GM12874 (cell line): ENCODE measurements around the gene MACROD2.

Experiments used
- TF ChIP-seq, protein P1 (sequence below): IDR thresholded peaks from 2 replicates; pipeline ENCODE4 v1.5.1; 2011; ENCODE audit warnings: low read depth, mild to moderate bottlenecking, control low read depth, low read length, moderate library complexity; ENCODE audit not compliant: insufficient read depth

Gene MACROD2

GRCh38 chr20:14959506-14960475 lies 964.5 kb downstream of the MACROD2 start:
- TF ChIP-seq, protein P1, sequence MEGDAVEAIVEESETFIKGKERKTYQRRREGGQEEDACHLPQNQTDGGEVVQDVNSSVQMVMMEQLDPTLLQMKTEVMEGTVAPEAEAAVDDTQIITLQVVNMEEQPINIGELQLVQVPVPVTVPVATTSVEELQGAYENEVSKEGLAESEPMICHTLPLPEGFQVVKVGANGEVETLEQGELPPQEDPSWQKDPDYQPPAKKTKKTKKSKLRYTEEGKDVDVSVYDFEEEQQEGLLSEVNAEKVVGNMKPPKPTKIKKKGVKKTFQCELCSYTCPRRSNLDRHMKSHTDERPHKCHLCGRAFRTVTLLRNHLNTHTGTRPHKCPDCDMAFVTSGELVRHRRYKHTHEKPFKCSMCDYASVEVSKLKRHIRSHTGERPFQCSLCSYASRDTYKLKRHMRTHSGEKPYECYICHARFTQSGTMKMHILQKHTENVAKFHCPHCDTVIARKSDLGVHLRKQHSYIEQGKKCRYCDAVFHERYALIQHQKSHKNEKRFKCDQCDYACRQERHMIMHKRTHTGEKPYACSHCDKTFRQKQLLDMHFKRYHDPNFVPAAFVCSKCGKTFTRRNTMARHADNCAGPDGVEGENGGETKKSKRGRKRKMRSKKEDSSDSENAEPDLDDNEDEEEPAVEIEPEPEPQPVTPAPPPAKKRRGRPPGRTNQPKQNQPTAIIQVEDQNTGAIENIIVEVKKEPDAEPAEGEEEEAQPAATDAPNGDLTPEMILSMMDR, result no peak

DNA sequence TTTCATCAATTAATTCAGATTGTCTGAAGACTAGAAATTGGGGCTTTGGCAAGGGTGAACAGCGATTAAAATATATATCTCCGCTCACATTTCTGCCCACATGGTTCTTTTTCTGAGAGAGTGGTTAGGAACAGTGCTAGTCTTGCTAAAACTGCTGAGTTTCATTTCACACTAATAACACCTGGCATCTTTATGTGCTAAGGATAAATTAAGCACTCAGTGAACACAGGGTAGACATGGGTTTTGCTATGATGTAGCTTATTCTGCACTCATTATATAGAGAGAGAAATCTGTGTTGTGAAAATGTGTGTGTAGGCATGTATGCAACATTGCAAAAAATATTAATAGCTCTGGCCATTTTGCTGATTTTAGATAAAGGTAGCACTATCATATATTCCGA lies 965.5 kb downstream of the MACROD2 start:
- TF ChIP-seq, protein P1, result no peak

DNA sequence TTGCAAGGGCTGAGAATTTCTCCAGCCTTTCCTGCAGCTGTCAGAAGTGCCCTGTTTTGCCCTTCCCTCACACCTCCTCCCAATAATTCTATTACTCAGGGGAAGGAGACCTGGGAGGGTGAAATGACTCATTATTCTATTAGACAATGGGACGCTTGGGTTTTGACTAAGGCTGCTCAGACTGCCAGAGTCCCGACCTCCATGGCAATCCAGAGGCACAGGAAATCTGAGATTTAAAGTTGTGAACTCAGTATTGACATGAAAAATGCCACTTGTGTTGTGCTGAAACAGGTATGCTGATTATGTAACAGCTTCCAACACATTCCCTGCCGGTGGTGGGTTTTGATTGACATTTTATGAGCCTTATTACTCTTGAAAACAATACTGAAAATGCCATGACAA lies 967.9 kb downstream of the MACROD2 start:
- TF ChIP-seq, protein P1, result no peak

- TF ChIP-seq, protein P1, result no peak
Observed at GRCh38 chr20:14966203-14966602, 970.9 kb downstream of the MACROD2 start.

DNA sequence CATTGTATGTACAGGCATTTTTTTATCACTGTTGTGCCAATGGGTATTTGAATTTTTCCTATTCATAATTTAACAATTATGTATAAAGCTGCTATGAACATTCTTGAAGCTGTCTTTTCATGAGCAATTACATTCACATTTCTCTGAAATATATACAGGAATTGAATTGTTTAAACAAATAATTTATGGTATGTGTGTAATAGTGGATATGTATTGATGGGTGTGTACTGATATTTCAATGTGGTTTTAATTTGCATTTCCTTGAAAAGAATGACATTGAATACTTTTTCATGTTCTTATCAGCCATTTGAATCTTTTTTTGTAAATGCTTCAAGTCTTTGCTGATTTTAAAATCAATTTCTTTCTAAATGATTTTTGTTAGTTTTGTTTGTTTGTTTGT lies 971.5 kb downstream of the MACROD2 start:
- TF ChIP-seq, protein P1, result no peak

DNA sequence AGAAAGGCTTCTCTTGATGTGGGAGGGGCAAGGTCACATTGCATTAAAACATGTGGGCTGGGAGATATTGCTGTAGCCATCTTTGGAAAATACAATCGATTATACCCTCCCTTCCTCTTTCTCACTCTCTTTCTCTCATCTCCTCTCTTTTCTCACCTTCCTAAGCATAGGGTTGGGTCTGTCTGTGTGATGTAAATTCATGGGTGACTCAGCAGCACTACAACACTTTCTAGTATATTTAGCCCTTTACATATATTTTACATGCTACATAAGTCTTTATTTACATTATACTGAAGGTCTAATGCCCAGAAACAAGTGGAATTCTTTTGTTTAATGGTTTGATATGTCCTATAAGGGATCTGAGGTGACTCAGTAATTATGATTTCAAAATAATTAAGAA lies 976.9 kb downstream of the MACROD2 start:
- TF ChIP-seq, protein P1, result no peak

GRCh38 chr20:14972690-14973089 lies 977.4 kb downstream of the MACROD2 start:
- TF ChIP-seq, protein P1, result no peak
